K562 (cell line): ENCODE data around the gene XPNPEP3. TPM values are rescaled to one million over a fixed set of nuclear protein-coding genes. Genes with fewer than 3 reads are reported as not detected.
A peak's percentile ranks its signal among the peaks of the same experiment; 100 is the strongest.

ENCODE experiments used
- ATAC-seq: fragments of 200-7000 bp; cut with Tn5 transposase; 3 replicates; pipeline ENCODE4 v1.9.1; 2020; ENCODE audit warnings: moderate library complexity
- BruUV-seq: library from RNA; stranded (reverse); fragments of 400-500 nt; replicated peaks from 2 replicates; lab custom pipeline; 2021; lab: Mats Ljungman, UMichigan
- CTCF ChIA-PET: fragments of 300-600 bp; formaldehyde crosslinking; extraction: SDS; loops from one replicate; lab custom pipeline; 2021; ENCODE audit warnings: low intra/inter-chr PET ratio; lab: Yijun Ruan, JAX
- POLR2A ChIA-PET: fragments of 300-600, 350-650 bp; sonication (Branson Sonifier 250); formaldehyde crosslinking; extraction: SDS; loops from one replicate; lab custom pipeline; 2021; ENCODE audit warnings: antibody characterized with exemption, inconsistent platforms; lab: Yijun Ruan, JAX
- DNase-seq, 4 experiments: peaks; one replicate each; pipeline versions ENCODE4 v3.0.0 to v3.0.0-alpha.2; 2011 to 2018; ENCODE audit warnings: low spot score in 3 of 4, mixed read lengths in 3 of 4; ENCODE audit errors: extremely low read depth in 1 of 4
- FAIRE-seq: peaks from 2 replicates; lab custom pipeline; 2011; peaks lifted over from hg19 to GRCh38; lab: Jason Lieb, UNC
- H2AFZ ChIP-seq: 2 replicates; pipeline ENCODE4 v1.6.0; 2011; ENCODE audit warnings: low read depth, low read length, control low read depth, inconsistent platforms
- H3K27ac ChIP-seq: fragments of 200-600 bp; 3 replicates; pipeline ENCODE4 v1.8.0; 2011; ENCODE audit warnings: low read depth, mild to moderate bottlenecking, control low read depth, inconsistent platforms, low read length, moderate library complexity, mixed read lengths; ENCODE audit errors: extremely low read depth
- H3K27me3 ChIP-seq, 2 experiments: fragments of 300-600 bp in 1 of 2; 2 replicates in 1 of 2; 3 replicates in 1 of 2; pipeline versions ENCODE4 v1.6.0 to v1.8.0; 2011; ENCODE audit warnings: inconsistent platforms in 2 of 2, low read length in 2 of 2, mild to moderate bottlenecking in 1 of 2, mixed read lengths in 1 of 2, moderate library complexity in 1 of 2; ENCODE audit not compliant: control insufficient read depth in 2 of 2, insufficient read depth in 2 of 2
- H3K36me3 ChIP-seq: fragments of 300-600 bp; 3 replicates; pipeline ENCODE4 v1.8.0; 2011; ENCODE audit warnings: mild to moderate bottlenecking, low read length, inconsistent platforms; ENCODE audit not compliant: control insufficient read depth, insufficient read depth
- H3K4me1 ChIP-seq, 2 experiments: fragments of 200-600 bp in 1 of 2; replicated peaks in 1 of 2; 2 replicates in 1 of 2; 3 replicates in 1 of 2; pipeline versions ENCODE4 v1.5.1 to v1.8.0; 2011; ENCODE audit warnings: inconsistent platforms in 2 of 2, low read length in 2 of 2, mild to moderate bottlenecking in 1 of 2, mixed read lengths in 1 of 2, moderate library complexity in 1 of 2; ENCODE audit not compliant: control insufficient read depth in 2 of 2, insufficient read depth in 2 of 2
- H3K4me2 ChIP-seq: 2 replicates; pipeline ENCODE4 v1.6.1; 2011; ENCODE audit warnings: low read length, control low read depth, inconsistent platforms, mixed read lengths; ENCODE audit not compliant: insufficient read depth
- H3K4me3 ChIP-seq: fragments of 200-600 bp; sonication (generic), shearing (Covaris generic); 2 replicates; pipeline ENCODE4 v1.5.1; 2016; ENCODE audit warnings: control low read depth, inconsistent platforms
- H3K79me2 ChIP-seq: fragments of 200-600 bp; 3 replicates; pipeline ENCODE4 v1.8.0; 2011; ENCODE audit warnings: low read length, inconsistent platforms; ENCODE audit not compliant: control insufficient read depth, insufficient read depth
- H3K9ac ChIP-seq, 2 experiments: 2 replicates each; pipeline versions ENCODE4 v1.6.0 to v1.6.1; 2011; ENCODE audit warnings: low read depth in 2 of 2, low read length in 2 of 2, control low read depth in 1 of 2, inconsistent platforms in 1 of 2, mild to moderate bottlenecking in 1 of 2, mixed read lengths in 1 of 2; ENCODE audit not compliant: insufficient read depth in 1 of 2
- H3K9me1 ChIP-seq: one replicate; pipeline ENCODE4 v1.6.0; 2011; ENCODE audit warnings: inconsistent platforms, mild to moderate bottlenecking, low read length, moderate library complexity; ENCODE audit not compliant: control insufficient read depth, insufficient read depth
- H3K9me3 ChIP-seq: replicated peaks from 2 replicates; pipeline ENCODE4 v1.5.1; 2011; ENCODE audit warnings: low read depth, low read length, inconsistent platforms; ENCODE audit not compliant: control insufficient read depth, insufficient read depth
- H4K20me1 ChIP-seq: replicated peaks from 2 replicates; pipeline ENCODE4 v1.6.1; 2011; ENCODE audit warnings: low read length, inconsistent platforms, mixed read lengths; ENCODE audit not compliant: control insufficient read depth, insufficient read depth
- E2F8 ChIP-seq: fragments of 450-650 bp; IDR thresholded peaks from 2 replicates; pipeline ENCODE4 v1.7.1; 2018; ENCODE audit warnings: mild to moderate bottlenecking, low read depth; ENCODE audit not compliant: partially characterized antibody
- FOXK1 ChIP-seq: sonication (generic); formaldehyde crosslinking; IDR thresholded peaks from 2 replicates; pipeline ENCODE4 v1.8.0; 2022; ENCODE audit warnings: missing genetic modification reagents, mild to moderate bottlenecking, borderline replicate concordance
- FOXO4 ChIP-seq: fragments of 450-650 bp; formaldehyde crosslinking; IDR thresholded peaks from 2 replicates; pipeline ENCODE4 v1.4.0; 2020; ENCODE audit warnings: mild to moderate bottlenecking, moderate library complexity
- KDM1A ChIP-seq, 2 experiments: fragments of 450-650 bp; IDR thresholded peaks; 2 replicates each; pipeline ENCODE4 v1.6.1; 2016; ENCODE audit warnings: mild to moderate bottlenecking in 2 of 2
- KDM5B ChIP-seq: fragments of 200-600 bp; sonication (generic); IDR thresholded peaks from 2 replicates; pipeline ENCODE4 v1.6.1; 2012; ENCODE audit warnings: low read depth, mild to moderate bottlenecking, moderate library complexity, low read length, control low read depth, inconsistent platforms; ENCODE audit not compliant: insufficient replicate concordance
- NBN ChIP-seq: fragments of 450-650 bp; IDR thresholded peaks from 2 replicates; pipeline ENCODE4 v1.6.1; 2016; ENCODE audit warnings: low read depth, mild to moderate bottlenecking
- RBM25 ChIP-seq: fragments of 200-400 bp; formaldehyde crosslinking; IDR thresholded peaks from 2 replicates; pipeline ENCODE4 v1.6.1; 2018; ENCODE audit warnings: low read length, low read depth, moderate library complexity; ENCODE audit not compliant: severe bottlenecking
- SIN3A ChIP-seq, 2 experiments: fragments of 150-350 bp in 1 of 2; IDR thresholded peaks; 2 replicates each; pipeline ENCODE4 v1.6.1; 2011 to 2016; ENCODE audit warnings: borderline replicate concordance in 2 of 2, low read depth in 2 of 2, low read length in 2 of 2, mild to moderate bottlenecking in 2 of 2, moderate library complexity in 2 of 2; ENCODE audit not compliant: control insufficient read depth in 1 of 2
- TGIF2 ChIP-seq: sonication (generic); formaldehyde crosslinking; IDR thresholded peaks from 2 replicates; pipeline ENCODE4 v1.8.1; 2022; ENCODE audit warnings: mild to moderate bottlenecking, missing genetic modification reagents, moderate library complexity
- XRCC3 ChIP-seq: fragments of 450-650 bp; IDR thresholded peaks from 2 replicates; pipeline ENCODE4 v1.6.1; 2017; ENCODE audit warnings: mild to moderate bottlenecking, moderate library complexity
- YBX1 ChIP-seq: fragments of 450-650 bp; IDR thresholded peaks from 2 replicates; pipeline ENCODE4 v1.7.1; 2016; ENCODE audit warnings: mild to moderate bottlenecking
- ZNF121 ChIP-seq: sonication (generic); formaldehyde crosslinking; conservative IDR thresholded peaks from 2 replicates; pipeline ENCODE4 v1.8.0; 2022; ENCODE audit warnings: missing genetic modification reagents
- ZNF232 ChIP-seq: sonication (generic); formaldehyde crosslinking; IDR thresholded peaks from 2 replicates; pipeline ENCODE4 v1.8.0; 2022; ENCODE audit warnings: mild to moderate bottlenecking, missing genetic modification reagents
- ZNF384 ChIP-seq: IDR thresholded peaks from 2 replicates; pipeline ENCODE4 v1.6.1; 2012; ENCODE audit warnings: low read depth, low read length, improper control_type of control experiment
- ZNF449 ChIP-seq: fragments of 250-450 bp; sonication (Bioruptor Pico); IDR thresholded peaks from 2 replicates; pipeline ENCODE4 v1.8.0; 2022; ENCODE audit warnings: moderate library complexity, mild to moderate bottlenecking, inconsistent platforms
- WGBS: fragments of 100-300 bp; shearing (Covaris generic); methylation state at CpG from one replicate; pipeline ENCODE4 v1.1.6; 2016; ENCODE audit warnings: low coverage, mixed read lengths; ENCODE audit not compliant: insufficient coverage; ENCODE audit errors: missing lambda C conversion rate; 5-methylcytosine and 5-hydroxymethylcytosine counted together
- in situ Hi-C: fragments of 300-500 bp; cut with MboI; formaldehyde crosslinking; loops from 4 replicates; pipeline ENCODE4 v1.15.0; 2018; ENCODE audit warnings: inconsistent platforms, mixed read lengths
- intact Hi-C: fragments of 100-400 bp; cut with micrococcal nuclease; formaldehyde crosslinking; loops from 2 replicates; pipeline ENCODE4 v1.14.2; 2022
- polyA plus RNA-seq, 8 experiments: library from polyadenylated mRNA; depleted of rRNA in 4 of 8; stranded (reverse) in 5 of 8; unstranded in 3 of 8; fragments of >200 nt; fragmentation: Nextera tagmentation in 2 of 8; fragmentation: Illumina TruSeq in 1 of 8; extraction: Ambion mirVana in 2 of 8; extraction: Trizol in 1 of 8; gene quantifications; 2 replicates each; pipeline versions ENCODE4 v1.2.1 to v1.2.3, GENCODE V29; 2011 to 2014; ENCODE audit warnings: inconsistent platforms in 1 of 8, missing spikeins in 1 of 8
- total RNA-seq, 7 experiments: library from RNA; depleted of rRNA in 6 of 7; stranded (reverse); fragments of >200 nt in 6 of 7; fragmentation: Illumina TruSeq in 2 of 7; extraction: Trizol in 2 of 7; gene quantifications; 2 replicates each; pipeline versions ENCODE4 v1.2.1 to v1.2.3, GENCODE V29; 2011 to 2021; ENCODE audit warnings: low replicate concordance in 1 of 7

XPNPEP3 gene
- total and polyA plus RNA-seq, 9 of the 15 experiments (the other 6 are each of a cell fraction or from before 2014, with no cell fraction given): 9.1 to 22.6 (median 15.6) TPM

- no peak for TF ChIP-seq FOXO4 (CRISPR knock-in tag)
- TF ChIP-seq YBX1: no peak
- no peak for TF ChIP-seq FOXK1 (CRISPR knock-in tag)
- no peak for TF ChIP-seq SIN3A (IDR thresholded peaks at IDR 0.05; ENCODE audit: borderline replicate concordance in 2 of 2, control insufficient read depth in 1 of 2, low read depth in 2 of 2, low read length in 2 of 2)
Measured at GRCh38 chr22:40817737-40818136, 39.2 kb upstream of the XPNPEP3 start (continued).

GRCh38 chr22:40818192-40818746, 38.7 kb upstream of the XPNPEP3 start:
- peak; percentile 3; the same call in 2 of the 3 replicates for ATAC-seq
- BruUV-seq: TSS peak; percentile 49
- no peaks in the 10 kb centered on the region for H3K9me1 ChIP-seq
- POLR2A ChIA-PET: interaction anchor here (0.6 to 0.7 kb wide), 2 partner anchors 305 to 318 kb away, joined by 3 read pairs; no protein-coding TSS in a partner anchor
- CTCF ChIA-PET: no interaction called here
- peaks cover 62% of the 10 kb centered on the region for H3K79me2 ChIP-seq
- H3K9ac ChIP-seq: peak overlapping the region; percentile 79 to 96
- H3K9me3 ChIP-seq: no peaks in the 10 kb centered on the region
- peak overlapping the region; percentile 92 for H3K4me2 ChIP-seq
- WGBS: 0% methylated on average over 2 of the region's 14 CpGs
- in situ Hi-C loops: no loop called here
- no peak for DNase-seq
- H3K36me3 ChIP-seq: peaks cover 14% of the 10 kb centered on the region
- no peaks in the 10 kb centered on the region for H3K27me3 ChIP-seq
- peaks cover 19 to 21% of the 10 kb centered on the region in 2 experiments; a peak in 4 of 5 replicates for H3K4me1 ChIP-seq
- H4K20me1 ChIP-seq: no peaks in the 10 kb centered on the region
- H2AFZ ChIP-seq: peak overlapping the region; percentile 91; the same call in 1 of the 2 replicates
- peak overlapping the region; percentile 96 for H3K4me3 ChIP-seq
- no peak for FAIRE-seq
- peak overlapping the region; percentile 89 for H3K27ac ChIP-seq
- intact Hi-C loops: loop anchor here (5.0 kb wide), 1 partner anchor 39 kb away; the partner anchor contains the start of genes ST13 and XPNPEP3
- TF ChIP-seq E2F8 (no peak), ZNF232 (CRISPR knock-in tag) (no peak), KDM5B (no peak), ZNF384 (0 out of 2 replicates have a peak, but pooled peaks have one; percentile 19), TGIF2 (CRISPR knock-in tag) (no peak), ZNF121 (CRISPR knock-in tag) (peak; percentile 94), NBN (no peak), KDM1A (IDR thresholded peaks at IDR 0.05) (no peak), RBM25 (peak; percentile 18), ZNF449 (CRISPR knock-in tag) (no peak), XRCC3 (no peak)
